HL-60 (cell line): ENCODE results near the gene IRF8.

Experiments
- CTCF ChIP-seq: IDR thresholded peaks from one replicate; pipeline ENCODE4 v1.5.1; 2011; ENCODE audit warnings: low read length, control low read depth, inconsistent platforms; ENCODE audit not compliant: insufficient read depth
- REST ChIP-seq: IDR thresholded peaks from 2 replicates; pipeline ENCODE4 v1.6.1; 2012; ENCODE audit warnings: low read depth; ENCODE audit not compliant: insufficient replicate concordance

- TF ChIP-seq CTCF: no peak
- TF ChIP-seq REST: no peak
These were observed 16.7 kb upstream of the IRF8 start for GRCh38 chr16:85882181-85882810.
